Measurements from ENCODE around the gene FPR3.

Gene FPR3

GRCh38 chr19:51861870-51862622 lies 67.1 kb downstream of the FPR3 start:
- FAIRE-seq (no peak), DNase-seq (ENCODE audit: insufficient read length, low spot score) (no peak)
- TF ChIP-seq POLR2A (IDR thresholded peaks at IDR 0.05; ENCODE audit: low read depth, low read length) (no peak), POLR2AphosphoS5 (IDR thresholded peaks at IDR 0.05; ENCODE audit: low read depth, low read length) (no peak), TAF1 (IDR thresholded peaks at IDR 0.05; ENCODE audit: low read depth, low read length) (no peak), SPI1 (IDR thresholded peaks at IDR 0.05; ENCODE audit: low read depth, low read length) (no peak), PAX5 (IDR thresholded peaks at IDR 0.05; ENCODE audit: insufficient read depth, low read length, severe bottlenecking) (no peak), POU2F2 (IDR thresholded peaks at IDR 0.05; ENCODE audit: low read depth, low read length) (no peak)

DNA sequence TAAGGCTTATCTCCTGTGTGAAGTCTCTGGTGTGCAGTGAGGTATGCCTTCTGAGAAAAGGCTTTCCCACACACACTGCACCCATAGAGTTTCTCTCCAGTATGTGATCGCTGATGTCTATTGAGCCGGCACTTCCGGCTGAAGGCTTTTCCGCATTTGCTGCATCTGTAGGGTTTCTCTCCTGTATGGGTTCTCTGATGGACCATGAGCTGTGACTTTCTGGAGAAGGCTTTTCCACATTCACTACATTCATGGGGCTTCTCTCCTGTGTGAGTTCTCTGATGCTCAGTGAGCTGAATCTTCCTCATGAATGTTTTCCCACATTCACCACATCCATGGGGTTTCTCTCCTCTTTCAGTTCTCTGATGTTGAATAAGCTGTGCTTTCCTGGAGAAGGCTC lies 78.1 kb downstream of the FPR3 start:
- DNase-seq (ENCODE audit: insufficient read length, low spot score) (no peak), FAIRE-seq (no peak)
- no peak for TF ChIP-seq POU2F2 (IDR thresholded peaks at IDR 0.05; ENCODE audit: low read depth, low read length)
- no peak for TF ChIP-seq POLR2AphosphoS5 (IDR thresholded peaks at IDR 0.05; ENCODE audit: low read depth, low read length)
- TF ChIP-seq SPI1 (IDR thresholded peaks at IDR 0.05; ENCODE audit: low read depth, low read length): no peak
- no peak for TF ChIP-seq POLR2A (IDR thresholded peaks at IDR 0.05; ENCODE audit: low read depth, low read length)
- TF ChIP-seq PAX5 (IDR thresholded peaks at IDR 0.05; ENCODE audit: insufficient read depth, low read length, severe bottlenecking): no peak
- no peak for TF ChIP-seq TAF1 (IDR thresholded peaks at IDR 0.05; ENCODE audit: low read depth, low read length)

Measured in GM12891 (cell line).